Ascending aorta (tissue), 2 donors: ENCODE measurements around the gene IGF2R. TPM values are rescaled to one million over a fixed set of nuclear protein-coding genes. Genes with fewer than 3 reads are reported as not detected.

ENCODE experiments used
- DNase-seq, 2 donors: peaks; one replicate each; pipeline ENCODE4 v3.0.0-alpha.2; 2019; ENCODE audit warnings: low spot score in 2 of 2
- H3K27ac ChIP-seq, 2 donors: fragments of 200-600 bp; sonication (generic); one replicate each; pipeline ENCODE4 v1.5.1; 2016 to 2017; ENCODE audit warnings: mild to moderate bottlenecking in 1 of 2
- H3K27me3 ChIP-seq: fragments of 200-600 bp; sonication (generic); one replicate; pipeline ENCODE4 v1.5.1; 2017
- H3K36me3 ChIP-seq, 2 donors: fragments of 200-600 bp; sonication (generic); one replicate each; pipeline ENCODE4 v1.5.1; 2016
- H3K4me1 ChIP-seq, 2 donors: fragments of 200-600 bp; sonication (generic); one replicate each; pipeline ENCODE4 v1.5.1; 2016 to 2017; ENCODE audit warnings: mild to moderate bottlenecking in 1 of 2
- H3K4me3 ChIP-seq, 2 donors: fragments of 200-600 bp; sonication (generic); one replicate each; pipeline ENCODE4 v1.5.1; 2016 to 2017; ENCODE audit warnings: mild to moderate bottlenecking in 1 of 2
- H3K9me3 ChIP-seq, 2 donors: fragments of 200-600 bp; sonication (generic); one replicate each; pipeline ENCODE4 v1.5.1; 2016
- intact Hi-C: fragments of 100-400 bp; cut with DNase I; formaldehyde crosslinking; loops from one replicate; pipeline ENCODE4 v1.15.1; 2023
- total RNA-seq: library from RNA; depleted of rRNA; stranded (reverse); fragments of >200 nt; gene quantifications from one replicate; pipeline ENCODE4 v1.1.0, GENCODE V29; 2016
- TF ChIP-seq, protein P1 (sequence below), 3 experiments: fragments of 200-600 bp in 2 of 3; fragments of 450-650 bp in 1 of 3; sonication (generic) in 2 of 3; IDR thresholded peaks; one replicate each; pipeline ENCODE4 v1.5.1; 2016 to 2019; ENCODE audit warnings: antibody characterized with exemption in 3 of 3, mild to moderate bottlenecking in 1 of 3, moderate library complexity in 1 of 3

Gene IGF2R
- total RNA-seq, 1 donor from 2014 or later, result 104 TPM

DNA sequence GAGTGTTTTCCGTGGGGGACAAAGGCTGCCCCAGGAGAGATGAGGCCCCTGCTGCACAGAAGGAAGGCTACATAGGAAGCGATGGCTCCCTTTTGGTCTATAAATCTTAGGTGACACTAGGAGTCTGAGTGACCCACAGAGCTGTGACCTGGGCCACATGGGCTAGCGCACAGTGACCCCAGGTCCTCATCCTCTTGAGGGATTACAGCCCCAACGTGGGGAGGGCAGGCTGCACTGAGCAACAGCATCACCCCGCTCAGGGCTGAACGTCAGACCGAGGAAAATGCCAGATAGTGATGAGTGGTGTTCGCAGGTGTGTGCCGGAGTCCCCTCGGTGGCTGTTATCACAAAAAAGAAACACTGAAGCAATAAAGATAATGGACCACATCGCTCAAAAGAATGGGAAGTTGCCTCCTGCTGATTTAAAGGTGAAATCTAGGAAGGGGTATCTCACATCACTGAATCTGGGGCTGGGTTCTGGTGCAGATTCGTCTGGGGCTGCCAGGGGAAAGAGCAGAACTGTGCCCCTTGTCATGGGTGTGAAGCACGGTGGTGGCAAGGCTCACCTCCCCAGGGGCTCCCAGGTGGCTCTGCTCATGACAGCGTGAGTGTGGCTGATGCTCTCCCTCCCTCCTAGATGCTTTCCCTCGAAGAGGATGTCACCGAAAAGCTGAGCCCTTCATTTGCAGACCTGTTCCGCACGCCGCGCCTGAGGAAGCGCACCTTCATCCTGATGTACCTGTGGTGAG, 167.2 kb downstream of the IGF2R start:
- intact Hi-C loops, result loop anchor here (5.0 kb wide), 1 partner anchor 161 kb away; no protein-coding TSS in a partner anchor
- TF ChIP-seq, protein P1, sequence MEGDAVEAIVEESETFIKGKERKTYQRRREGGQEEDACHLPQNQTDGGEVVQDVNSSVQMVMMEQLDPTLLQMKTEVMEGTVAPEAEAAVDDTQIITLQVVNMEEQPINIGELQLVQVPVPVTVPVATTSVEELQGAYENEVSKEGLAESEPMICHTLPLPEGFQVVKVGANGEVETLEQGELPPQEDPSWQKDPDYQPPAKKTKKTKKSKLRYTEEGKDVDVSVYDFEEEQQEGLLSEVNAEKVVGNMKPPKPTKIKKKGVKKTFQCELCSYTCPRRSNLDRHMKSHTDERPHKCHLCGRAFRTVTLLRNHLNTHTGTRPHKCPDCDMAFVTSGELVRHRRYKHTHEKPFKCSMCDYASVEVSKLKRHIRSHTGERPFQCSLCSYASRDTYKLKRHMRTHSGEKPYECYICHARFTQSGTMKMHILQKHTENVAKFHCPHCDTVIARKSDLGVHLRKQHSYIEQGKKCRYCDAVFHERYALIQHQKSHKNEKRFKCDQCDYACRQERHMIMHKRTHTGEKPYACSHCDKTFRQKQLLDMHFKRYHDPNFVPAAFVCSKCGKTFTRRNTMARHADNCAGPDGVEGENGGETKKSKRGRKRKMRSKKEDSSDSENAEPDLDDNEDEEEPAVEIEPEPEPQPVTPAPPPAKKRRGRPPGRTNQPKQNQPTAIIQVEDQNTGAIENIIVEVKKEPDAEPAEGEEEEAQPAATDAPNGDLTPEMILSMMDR (IDR thresholded peaks at IDR 0.05), result no peak
- peak in 1 of 2 donors; percentile 59 for DNase-seq
- no peak overlapping the region for H3K27ac ChIP-seq
- H3K36me3 ChIP-seq, result no peaks in the 10 kb centered on the region
- H3K9me3 ChIP-seq, result no peaks in the 10 kb centered on the region
- H3K27me3 ChIP-seq, result no peaks in the 10 kb centered on the region
- no peak overlapping the region for H3K4me3 ChIP-seq
- H3K4me1 ChIP-seq, result peaks cover 7 to 26% of the 10 kb centered on the region in 2 donors

DNA sequence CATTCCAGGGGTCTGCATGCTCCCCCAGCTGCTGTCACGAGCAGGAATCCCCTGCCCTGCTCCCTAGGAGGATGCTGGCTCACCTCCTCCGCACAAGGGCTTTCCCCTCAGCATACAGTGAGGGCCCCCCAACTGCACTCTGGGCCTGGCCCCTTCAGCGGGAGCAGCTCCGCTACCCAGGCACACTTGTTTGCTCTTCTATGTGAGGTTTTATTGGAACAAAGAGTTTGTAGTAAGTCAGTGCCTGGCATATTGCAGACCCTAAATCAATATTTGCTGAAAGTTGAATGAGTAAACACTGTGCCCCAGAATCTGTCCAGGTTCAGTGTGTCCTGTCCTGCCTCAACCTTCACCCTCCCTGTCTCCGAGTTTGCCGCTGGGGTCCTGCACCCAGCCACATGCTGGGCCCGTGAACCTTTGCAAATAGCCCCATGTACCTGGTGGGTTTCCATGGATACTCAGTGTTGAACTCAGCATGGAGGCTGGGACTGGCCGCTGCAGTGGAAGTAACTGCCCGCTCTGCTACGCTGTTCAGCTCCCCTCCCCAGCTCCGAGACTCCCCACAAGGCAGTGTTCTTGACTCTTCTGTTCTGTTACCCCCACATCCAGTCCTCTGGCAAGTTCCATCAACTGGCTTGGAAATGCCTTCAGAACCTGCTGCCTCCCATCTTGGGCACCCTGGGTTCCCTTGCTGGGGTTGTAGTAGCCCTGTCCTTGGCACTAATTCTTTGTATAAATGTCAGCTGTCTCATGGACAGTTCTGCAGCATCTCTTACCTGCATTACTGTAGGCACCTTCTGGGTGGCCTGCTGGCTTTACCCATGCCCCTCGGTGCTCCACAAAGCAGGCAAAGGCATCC, 168.5 kb downstream of the IGF2R start:
- no peaks in the 10 kb centered on the region for H3K36me3 ChIP-seq
- H3K9me3 ChIP-seq, result no peaks in the 10 kb centered on the region
- peaks cover 15 to 33% of the 10 kb centered on the region in 2 donors for H3K4me1 ChIP-seq
- H3K27ac ChIP-seq, result no peak overlapping the region
- peak in 1 of 2 donors; percentile 53 for DNase-seq
- H3K27me3 ChIP-seq, result no peaks in the 10 kb centered on the region
- intact Hi-C loops, result loop anchor here (5.0 kb wide), 1 partner anchor 160 kb away; no protein-coding TSS in a partner anchor
- TF ChIP-seq, protein P1 (IDR thresholded peaks at IDR 0.05), result no peak
- H3K4me3 ChIP-seq, result no peak overlapping the region

DNA sequence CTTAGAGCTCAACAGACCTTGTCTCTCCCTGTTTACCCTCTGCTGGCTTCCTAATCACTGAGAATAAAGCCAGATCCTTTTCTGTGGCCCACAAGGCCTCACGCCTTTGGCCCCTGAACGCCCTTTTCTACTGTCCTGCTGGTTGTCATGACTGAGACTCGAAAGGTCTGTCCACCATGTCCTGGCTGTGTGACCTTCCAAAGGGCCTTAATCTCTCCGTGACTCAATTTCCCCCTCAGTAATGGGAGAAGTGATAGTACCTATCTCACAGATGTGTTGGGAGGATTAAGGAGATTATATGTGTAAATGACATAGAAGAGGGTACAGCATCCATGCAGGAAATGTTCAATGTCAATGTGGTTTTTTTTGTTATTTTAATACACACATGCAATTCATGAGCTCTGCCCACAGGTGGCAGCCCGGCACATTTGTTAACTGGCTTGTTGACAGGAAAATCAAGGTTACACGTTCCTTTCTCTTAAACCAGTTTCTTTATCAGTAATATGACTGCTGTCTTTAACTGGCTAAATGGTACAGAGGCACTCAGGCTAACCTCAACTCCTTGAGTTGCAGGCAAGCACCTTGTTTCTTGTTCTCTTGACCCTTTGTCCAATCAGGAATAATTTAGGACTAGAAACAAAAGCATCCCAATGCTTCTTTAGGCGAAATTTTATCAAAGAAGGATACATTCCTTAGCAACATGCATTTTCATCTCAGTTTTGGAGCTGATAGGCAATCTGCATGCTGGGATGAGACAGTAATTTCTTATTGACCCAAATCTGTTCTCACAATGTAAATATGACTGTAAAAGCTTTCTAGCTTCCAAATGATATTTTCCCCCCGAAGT, 169.3 kb downstream of the IGF2R start:
- intact Hi-C loops, result loop anchor here (1.0 to 5.0 kb wide), 3 partner anchors 159 to 318 kb away; partner anchors contain the start of gene SLC22A3
- H3K4me1 ChIP-seq, result peaks cover 18 to 34% of the 10 kb centered on the region in 2 donors
- no peak overlapping the region for H3K4me3 ChIP-seq
- no peaks in the 10 kb centered on the region for H3K36me3 ChIP-seq
- peak overlapping the region; percentile 90 to 91 for H3K27ac ChIP-seq
- no peaks in the 10 kb centered on the region for H3K27me3 ChIP-seq
- TF ChIP-seq, protein P1 (IDR thresholded peaks at IDR 0.05), result peak; percentile 66 to 75 (median 66)
- no peaks in the 10 kb centered on the region for H3K9me3 ChIP-seq
- peak in 1 of 2 donors; percentile 71 for DNase-seq

DNA sequence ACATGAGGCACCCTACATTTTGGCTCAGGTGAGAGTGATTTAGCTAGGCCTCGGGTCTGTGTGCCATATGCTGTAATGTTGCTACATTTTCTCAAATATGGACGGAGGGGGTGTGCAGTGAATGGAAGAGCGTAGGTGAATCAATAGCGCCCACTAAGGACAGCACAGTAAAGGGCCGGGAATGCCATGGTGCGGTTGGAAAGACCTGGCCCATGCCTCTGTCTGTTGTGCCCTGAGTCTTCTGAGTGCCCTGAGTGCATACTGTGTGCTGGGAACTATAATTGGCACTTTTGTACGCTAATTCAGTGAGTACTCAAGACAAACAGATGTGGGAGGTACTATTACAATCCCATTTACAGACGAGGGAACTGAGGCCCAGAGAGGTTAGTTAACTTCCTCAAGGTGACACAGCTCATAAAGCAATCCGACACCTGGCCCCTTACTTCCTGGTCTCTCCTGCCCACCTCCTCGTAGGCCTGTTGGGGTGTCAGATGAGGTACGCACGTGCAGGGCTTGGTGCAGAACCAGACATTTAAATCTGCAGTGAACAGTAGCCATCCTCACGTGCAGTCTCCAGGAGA, 170.0 kb downstream of the IGF2R start:
- TF ChIP-seq, protein P1 (IDR thresholded peaks at IDR 0.05), result no peak
- no peaks in the 10 kb centered on the region for H3K27me3 ChIP-seq
- peaks cover 18 to 33% of the 10 kb centered on the region in 2 donors for H3K4me1 ChIP-seq
- H3K27ac ChIP-seq, result peak overlapping the region; percentile 90 to 91
- H3K4me3 ChIP-seq, result no peak overlapping the region
- intact Hi-C loops, result loop anchor here (1.0 to 5.0 kb wide), 3 partner anchors 158 to 317 kb away; partner anchors contain the start of gene SLC22A3
- DNase-seq, result peak in 1 of 2 donors; percentile 33
- no peaks in the 10 kb centered on the region for H3K36me3 ChIP-seq
- H3K9me3 ChIP-seq, result no peaks in the 10 kb centered on the region
